B cell (primary cell): Measurements from ENCODE around the gene SMURF1.

Experiments
- EZH2 ChIP-seq: IDR thresholded peaks from 2 replicates; pipeline ENCODE4 v1.6.1; 2012; ENCODE audit warnings: borderline replicate concordance, low read depth, mild to moderate bottlenecking, moderate library complexity, low read length; ENCODE audit not compliant: insufficient read depth, poor library complexity, severe bottlenecking
- TF ChIP-seq, protein P1 (sequence below): fragments of 200-600 bp; IDR thresholded peaks from one replicate; pipeline ENCODE4 v1.8.0; 2022; ENCODE audit warnings: antibody characterized with exemption, mild to moderate bottlenecking

DNA sequence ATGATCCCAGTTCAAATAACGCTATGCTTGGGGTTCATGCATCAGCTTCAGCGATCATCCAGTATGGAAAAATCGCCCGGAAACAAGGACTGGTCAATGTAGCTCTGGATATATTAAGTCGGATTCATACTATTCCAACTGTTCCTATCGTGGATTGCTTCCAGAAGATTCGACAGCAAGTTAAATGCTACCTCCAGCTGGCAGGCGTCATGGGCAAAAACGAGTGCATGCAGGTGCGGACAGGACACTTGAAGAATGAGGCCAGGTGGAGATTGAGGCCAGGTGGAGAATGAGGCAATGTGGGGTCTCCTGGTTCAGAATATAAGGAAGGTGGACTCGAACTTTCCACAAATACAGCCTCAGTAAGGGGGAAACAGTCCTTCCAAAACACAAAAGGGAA lies 159.8 kb downstream of the SMURF1 start:
- TF ChIP-seq, protein P1, sequence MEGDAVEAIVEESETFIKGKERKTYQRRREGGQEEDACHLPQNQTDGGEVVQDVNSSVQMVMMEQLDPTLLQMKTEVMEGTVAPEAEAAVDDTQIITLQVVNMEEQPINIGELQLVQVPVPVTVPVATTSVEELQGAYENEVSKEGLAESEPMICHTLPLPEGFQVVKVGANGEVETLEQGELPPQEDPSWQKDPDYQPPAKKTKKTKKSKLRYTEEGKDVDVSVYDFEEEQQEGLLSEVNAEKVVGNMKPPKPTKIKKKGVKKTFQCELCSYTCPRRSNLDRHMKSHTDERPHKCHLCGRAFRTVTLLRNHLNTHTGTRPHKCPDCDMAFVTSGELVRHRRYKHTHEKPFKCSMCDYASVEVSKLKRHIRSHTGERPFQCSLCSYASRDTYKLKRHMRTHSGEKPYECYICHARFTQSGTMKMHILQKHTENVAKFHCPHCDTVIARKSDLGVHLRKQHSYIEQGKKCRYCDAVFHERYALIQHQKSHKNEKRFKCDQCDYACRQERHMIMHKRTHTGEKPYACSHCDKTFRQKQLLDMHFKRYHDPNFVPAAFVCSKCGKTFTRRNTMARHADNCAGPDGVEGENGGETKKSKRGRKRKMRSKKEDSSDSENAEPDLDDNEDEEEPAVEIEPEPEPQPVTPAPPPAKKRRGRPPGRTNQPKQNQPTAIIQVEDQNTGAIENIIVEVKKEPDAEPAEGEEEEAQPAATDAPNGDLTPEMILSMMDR, result no peak
- no peak for TF ChIP-seq EZH2
